K562 (cell line): Measurements from ENCODE around the gene CDKN1C. TPM values are rescaled to one million over a fixed set of nuclear protein-coding genes. Genes with fewer than 3 reads are reported as not detected.

Source experiments
- ATAC-seq: fragments of 200-7000 bp; cut with Tn5 transposase; 3 replicates; pipeline ENCODE4 v1.9.1; 2020; ENCODE audit warnings: moderate library complexity
- BruUV-seq: library from RNA; stranded (reverse); fragments of 400-500 nt; replicated peaks from 2 replicates; lab custom pipeline; 2021; lab: Mats Ljungman, UMichigan
- CTCF ChIA-PET: fragments of 300-600 bp; formaldehyde crosslinking; extraction: SDS; loops from one replicate; lab custom pipeline; 2021; ENCODE audit warnings: low intra/inter-chr PET ratio; lab: Yijun Ruan, JAX
- POLR2A ChIA-PET: fragments of 300-600, 350-650 bp; sonication (Branson Sonifier 250); formaldehyde crosslinking; extraction: SDS; loops from one replicate; lab custom pipeline; 2021; ENCODE audit warnings: antibody characterized with exemption, inconsistent platforms; lab: Yijun Ruan, JAX
- DNase-seq, 4 experiments: peaks; one replicate each; pipeline versions ENCODE4 v3.0.0 to v3.0.0-alpha.2; 2011 to 2018; ENCODE audit warnings: low spot score in 3 of 4, mixed read lengths in 3 of 4; ENCODE audit errors: extremely low read depth in 1 of 4
- FAIRE-seq: peaks from 2 replicates; lab custom pipeline; 2011; peaks lifted over from hg19 to GRCh38; lab: Jason Lieb, UNC
- H2AFZ ChIP-seq: 2 replicates; pipeline ENCODE4 v1.6.0; 2011; ENCODE audit warnings: low read depth, low read length, control low read depth, inconsistent platforms
- H3K27ac ChIP-seq: fragments of 200-600 bp; 3 replicates; pipeline ENCODE4 v1.8.0; 2011; ENCODE audit warnings: low read depth, mild to moderate bottlenecking, control low read depth, inconsistent platforms, low read length, moderate library complexity, mixed read lengths; ENCODE audit errors: extremely low read depth
- H3K27me3 ChIP-seq, 2 experiments: fragments of 300-600 bp in 1 of 2; 2 replicates in 1 of 2; 3 replicates in 1 of 2; pipeline versions ENCODE4 v1.6.0 to v1.8.0; 2011; ENCODE audit warnings: inconsistent platforms in 2 of 2, low read length in 2 of 2, mild to moderate bottlenecking in 1 of 2, mixed read lengths in 1 of 2, moderate library complexity in 1 of 2; ENCODE audit not compliant: control insufficient read depth in 2 of 2, insufficient read depth in 2 of 2
- H3K36me3 ChIP-seq: fragments of 300-600 bp; 3 replicates; pipeline ENCODE4 v1.8.0; 2011; ENCODE audit warnings: mild to moderate bottlenecking, low read length, inconsistent platforms; ENCODE audit not compliant: control insufficient read depth, insufficient read depth
- H3K4me1 ChIP-seq, 2 experiments: fragments of 200-600 bp in 1 of 2; replicated peaks in 1 of 2; 2 replicates in 1 of 2; 3 replicates in 1 of 2; pipeline versions ENCODE4 v1.5.1 to v1.8.0; 2011; ENCODE audit warnings: inconsistent platforms in 2 of 2, low read length in 2 of 2, mild to moderate bottlenecking in 1 of 2, mixed read lengths in 1 of 2, moderate library complexity in 1 of 2; ENCODE audit not compliant: control insufficient read depth in 2 of 2, insufficient read depth in 2 of 2
- H3K4me2 ChIP-seq: 2 replicates; pipeline ENCODE4 v1.6.1; 2011; ENCODE audit warnings: low read length, control low read depth, inconsistent platforms, mixed read lengths; ENCODE audit not compliant: insufficient read depth
- H3K4me3 ChIP-seq: fragments of 200-600 bp; sonication (generic), shearing (Covaris generic); 2 replicates; pipeline ENCODE4 v1.5.1; 2016; ENCODE audit warnings: control low read depth, inconsistent platforms
- H3K79me2 ChIP-seq: fragments of 200-600 bp; 3 replicates; pipeline ENCODE4 v1.8.0; 2011; ENCODE audit warnings: low read length, inconsistent platforms; ENCODE audit not compliant: control insufficient read depth, insufficient read depth
- H3K9ac ChIP-seq, 2 experiments: 2 replicates each; pipeline versions ENCODE4 v1.6.0 to v1.6.1; 2011; ENCODE audit warnings: low read depth in 2 of 2, low read length in 2 of 2, control low read depth in 1 of 2, inconsistent platforms in 1 of 2, mild to moderate bottlenecking in 1 of 2, mixed read lengths in 1 of 2; ENCODE audit not compliant: insufficient read depth in 1 of 2
- H3K9me1 ChIP-seq: one replicate; pipeline ENCODE4 v1.6.0; 2011; ENCODE audit warnings: inconsistent platforms, mild to moderate bottlenecking, low read length, moderate library complexity; ENCODE audit not compliant: control insufficient read depth, insufficient read depth
- H3K9me3 ChIP-seq: replicated peaks from 2 replicates; pipeline ENCODE4 v1.5.1; 2011; ENCODE audit warnings: low read depth, low read length, inconsistent platforms; ENCODE audit not compliant: control insufficient read depth, insufficient read depth
- H4K20me1 ChIP-seq: replicated peaks from 2 replicates; pipeline ENCODE4 v1.6.1; 2011; ENCODE audit warnings: low read length, inconsistent platforms, mixed read lengths; ENCODE audit not compliant: control insufficient read depth, insufficient read depth
- HDAC2 ChIP-seq: fragments of 450-650 bp; IDR thresholded peaks from 2 replicates; pipeline ENCODE4 v1.6.1; 2016; ENCODE audit warnings: mild to moderate bottlenecking
- LARP7 ChIP-seq: fragments of 450-650 bp; IDR thresholded peaks from 2 replicates; pipeline ENCODE4 v1.6.1; 2016
- NCOA1 ChIP-seq: fragments of 450-650 bp; IDR thresholded peaks from 2 replicates; pipeline ENCODE4 v1.6.1; 2016; ENCODE audit warnings: low read depth
- POLR2G ChIP-seq: fragments of 200-400 bp; formaldehyde crosslinking; IDR thresholded peaks from 2 replicates; pipeline ENCODE4 v1.6.1; 2017; ENCODE audit warnings: low read depth, mild to moderate bottlenecking, antibody characterized with exemption, low read length, moderate library complexity
- SRSF1 ChIP-seq: fragments of 200-400 bp; formaldehyde crosslinking; IDR thresholded peaks from 2 replicates; pipeline ENCODE4 v1.6.1; 2017; ENCODE audit warnings: mild to moderate bottlenecking, low read depth, low read length, moderate library complexity
- ZSCAN32 ChIP-seq: fragments of 450-650 bp; formaldehyde crosslinking; IDR thresholded peaks from 2 replicates; pipeline ENCODE4 v1.4.0; 2020; ENCODE audit warnings: mild to moderate bottlenecking, moderate library complexity
- WGBS: fragments of 100-300 bp; shearing (Covaris generic); methylation state at CpG from one replicate; pipeline ENCODE4 v1.1.6; 2016; ENCODE audit warnings: low coverage, mixed read lengths; ENCODE audit not compliant: insufficient coverage; ENCODE audit errors: missing lambda C conversion rate; 5-methylcytosine and 5-hydroxymethylcytosine counted together
- in situ Hi-C: fragments of 300-500 bp; cut with MboI; formaldehyde crosslinking; loops from 4 replicates; pipeline ENCODE4 v1.15.0; 2018; ENCODE audit warnings: inconsistent platforms, mixed read lengths
- intact Hi-C: fragments of 100-400 bp; cut with micrococcal nuclease; formaldehyde crosslinking; loops from 2 replicates; pipeline ENCODE4 v1.14.2; 2022
- polyA plus RNA-seq, 8 experiments: library from polyadenylated mRNA; depleted of rRNA in 4 of 8; stranded (reverse) in 5 of 8; unstranded in 3 of 8; fragments of >200 nt; fragmentation: Nextera tagmentation in 2 of 8; fragmentation: Illumina TruSeq in 1 of 8; extraction: Ambion mirVana in 2 of 8; extraction: Trizol in 1 of 8; gene quantifications; 2 replicates each; pipeline versions ENCODE4 v1.2.1 to v1.2.3, GENCODE V29; 2011 to 2014; ENCODE audit warnings: inconsistent platforms in 1 of 8, missing spikeins in 1 of 8
- total RNA-seq, 7 experiments: library from RNA; depleted of rRNA in 6 of 7; stranded (reverse); fragments of >200 nt in 6 of 7; fragmentation: Illumina TruSeq in 2 of 7; extraction: Trizol in 2 of 7; gene quantifications; 2 replicates each; pipeline versions ENCODE4 v1.2.1 to v1.2.3, GENCODE V29; 2011 to 2021; ENCODE audit warnings: low replicate concordance in 1 of 7
- TF ChIP-seq, protein P1 (sequence below): fragments of 450-650 bp; IDR thresholded peaks from 2 replicates; pipeline ENCODE4 v1.6.1; 2017; ENCODE audit warnings: antibody characterized with exemption, mild to moderate bottlenecking
- TF ChIP-seq, protein P2 (sequence below): fragments of 250-450 bp; sonication (Bioruptor Pico); IDR thresholded peaks from 2 replicates; pipeline ENCODE4 v1.4.0; 2020; ENCODE audit warnings: mild to moderate bottlenecking, moderate library complexity

Gene CDKN1C
- total and polyA plus RNA-seq, 9 of the 15 experiments (the other 6 are each of a cell fraction or from before 2014, with no cell fraction given): 2.8 to 21.1 (median 9.3) TPM

DNA sequence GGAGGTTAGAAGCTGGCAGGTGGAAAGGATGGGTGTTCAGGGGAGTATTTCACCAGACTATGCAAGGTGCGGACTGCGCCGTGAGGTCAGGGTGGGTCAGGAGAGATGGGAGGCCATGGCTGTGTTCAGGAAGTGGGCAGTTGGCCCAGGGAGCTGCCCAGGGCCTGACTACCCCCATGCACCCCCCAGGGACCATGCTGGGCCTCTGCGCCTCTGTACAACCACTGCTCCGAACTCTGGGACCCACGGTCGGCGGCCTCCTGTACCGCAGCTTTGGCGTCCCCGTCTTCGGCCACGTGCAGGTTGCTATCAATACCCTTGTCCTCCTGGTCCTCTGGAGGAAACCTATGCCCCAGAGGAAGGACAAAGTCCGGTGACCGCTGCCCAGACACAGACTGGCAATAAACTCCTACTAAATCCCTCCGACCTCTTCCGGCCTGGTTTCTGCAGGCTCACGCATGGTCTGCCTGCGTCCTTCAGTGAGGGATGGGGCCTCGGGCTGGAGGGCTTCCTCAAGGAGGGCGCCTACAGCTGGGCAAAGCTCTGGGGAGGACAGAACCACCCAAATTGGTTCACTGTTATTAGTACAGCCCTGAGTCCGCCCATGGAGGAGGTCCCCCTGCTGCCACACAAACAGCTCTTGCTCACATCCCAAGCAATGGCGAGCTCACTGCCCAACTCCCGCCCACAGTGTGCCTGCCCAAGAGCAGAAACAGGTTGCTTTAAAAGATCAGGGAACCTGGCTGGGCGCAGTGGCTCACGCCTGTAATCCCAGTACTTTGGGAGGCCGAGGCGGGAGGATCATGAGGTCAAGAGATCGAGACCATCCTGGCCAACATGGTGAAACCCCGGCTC, 39.5 kb upstream of the CDKN1C start:
- H3K4me2 ChIP-seq: no peak overlapping the region
- no peak overlapping the region for H2AFZ ChIP-seq
- intact Hi-C loops (no loop called here), in situ Hi-C loops (no loop called here)
- H3K27ac ChIP-seq: no peak overlapping the region
- no peaks in the 10 kb centered on the region for H3K9me3 ChIP-seq
- H3K9ac ChIP-seq: no peak overlapping the region
- 83% methylated on average over 29 of the region's 30 CpGs for WGBS
- FAIRE-seq (no peak), ATAC-seq (no peak), DNase-seq (no peak)
- ChIA-PET CTCF (no interaction called here), POLR2A (interaction anchor here (1.7 kb wide), 1 partner anchor 10 kb away, joined by 6 read pairs; no protein-coding TSS in a partner anchor)
- H3K4me3 ChIP-seq: no peak overlapping the region
- no peaks in the 10 kb centered on the region for H3K27me3 ChIP-seq
- no peaks in the 10 kb centered on the region for H3K36me3 ChIP-seq
- peaks cover 15% of the 10 kb centered on the region; the same call in 2 of the 3 replicates for H3K79me2 ChIP-seq
- BruUV-seq: no TSS peak
- H3K4me1 ChIP-seq: peaks cover 8 to 66% of the 10 kb centered on the region in 2 experiments; a peak in 4 of 5 replicates
- no peak for TF ChIP-seq HDAC2
- peak; percentile 14; the same call in 1 of the 2 replicates for TF ChIP-seq POLR2G
- no peaks in the 10 kb centered on the region for H3K9me1 ChIP-seq
- H4K20me1 ChIP-seq: peaks cover 13% of the 10 kb centered on the region

DNA sequence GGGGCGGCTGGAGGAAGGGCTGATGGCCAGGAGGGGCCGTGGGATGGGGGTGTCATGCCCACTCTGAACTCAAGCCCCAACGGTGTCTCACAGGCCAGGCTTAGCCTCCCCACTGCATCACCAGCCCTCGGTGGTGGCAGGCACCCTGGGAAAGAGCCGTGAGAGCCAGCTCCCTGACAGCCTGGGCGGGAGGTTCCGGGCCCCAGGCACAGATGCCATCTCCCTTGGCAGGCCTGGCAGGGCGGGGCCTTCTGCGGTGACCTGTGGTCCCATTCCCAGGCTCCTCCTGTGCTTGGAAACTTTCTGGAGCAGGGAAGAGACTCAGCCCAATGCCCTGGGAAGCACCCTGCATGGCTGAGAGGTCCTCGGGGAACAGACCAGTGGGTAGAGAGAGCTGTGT, 38.8 kb upstream of the CDKN1C start:
- Histone ChIP-seq H3K4me1 (peaks cover 4 to 64% of the 10 kb centered on the region in 2 experiments; a peak in 4 of 5 replicates), H3K79me2 (peaks cover 15% of the 10 kb centered on the region; the same call in 2 of the 3 replicates), H3K9me3 (no peaks in the 10 kb centered on the region), H3K9ac (peak overlapping the region in 1 of 2 experiments; percentile 64; a peak in 1 of 4 replicates), H3K4me3 (no peak overlapping the region), H3K4me2 (no peak overlapping the region), H3K27me3 (no peaks in the 10 kb centered on the region), H3K36me3 (no peaks in the 10 kb centered on the region), H3K9me1 (no peaks in the 10 kb centered on the region), H2AFZ (no peak overlapping the region), H4K20me1 (peaks cover 11% of the 10 kb centered on the region; the same call in 1 of the 2 replicates), H3K27ac (no peak overlapping the region)
- intact Hi-C loops: no loop called here
- ATAC-seq: no peak
- 44% methylated on average over 5 of the region's 10 CpGs for WGBS
- FAIRE-seq: no peak
- ChIA-PET POLR2A (interaction anchor here (1.7 kb wide), 1 partner anchor 9 kb away, joined by 6 read pairs; no protein-coding TSS in a partner anchor), CTCF (no interaction called here)
- in situ Hi-C loops: no loop called here
- BruUV-seq: no TSS peak
- no peak for DNase-seq
- TF ChIP-seq, protein P1, sequence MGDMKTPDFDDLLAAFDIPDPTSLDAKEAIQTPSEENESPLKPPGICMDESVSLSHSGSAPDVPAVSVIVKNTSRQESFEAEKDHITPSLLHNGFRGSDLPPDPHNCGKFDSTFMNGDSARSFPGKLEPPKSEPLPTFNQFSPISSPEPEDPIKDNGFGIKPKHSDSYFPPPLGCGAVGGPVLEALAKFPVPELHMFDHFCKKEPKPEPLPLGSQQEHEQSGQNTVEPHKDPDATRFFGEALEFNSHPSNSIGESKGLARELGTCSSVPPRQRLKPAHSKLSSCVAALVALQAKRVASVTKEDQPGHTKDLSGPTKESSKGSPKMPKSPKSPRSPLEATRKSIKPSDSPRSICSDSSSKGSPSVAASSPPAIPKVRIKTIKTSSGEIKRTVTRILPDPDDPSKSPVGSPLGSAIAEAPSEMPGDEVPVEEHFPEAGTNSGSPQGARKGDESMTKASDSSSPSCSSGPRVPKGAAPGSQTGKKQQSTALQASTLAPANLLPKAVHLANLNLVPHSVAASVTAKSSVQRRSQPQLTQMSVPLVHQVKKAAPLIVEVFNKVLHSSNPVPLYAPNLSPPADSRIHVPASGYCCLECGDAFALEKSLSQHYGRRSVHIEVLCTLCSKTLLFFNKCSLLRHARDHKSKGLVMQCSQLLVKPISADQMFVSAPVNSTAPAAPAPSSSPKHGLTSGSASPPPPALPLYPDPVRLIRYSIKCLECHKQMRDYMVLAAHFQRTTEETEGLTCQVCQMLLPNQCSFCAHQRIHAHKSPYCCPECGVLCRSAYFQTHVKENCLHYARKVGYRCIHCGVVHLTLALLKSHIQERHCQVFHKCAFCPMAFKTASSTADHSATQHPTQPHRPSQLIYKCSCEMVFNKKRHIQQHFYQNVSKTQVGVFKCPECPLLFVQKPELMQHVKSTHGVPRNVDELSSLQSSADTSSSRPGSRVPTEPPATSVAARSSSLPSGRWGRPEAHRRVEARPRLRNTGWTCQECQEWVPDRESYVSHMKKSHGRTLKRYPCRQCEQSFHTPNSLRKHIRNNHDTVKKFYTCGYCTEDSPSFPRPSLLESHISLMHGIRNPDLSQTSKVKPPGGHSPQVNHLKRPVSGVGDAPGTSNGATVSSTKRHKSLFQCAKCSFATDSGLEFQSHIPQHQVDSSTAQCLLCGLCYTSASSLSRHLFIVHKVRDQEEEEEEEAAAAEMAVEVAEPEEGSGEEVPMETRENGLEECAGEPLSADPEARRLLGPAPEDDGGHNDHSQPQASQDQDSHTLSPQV: no peak
- no peak for TF ChIP-seq LARP7
- TF ChIP-seq ZSCAN32: no peak
- no peak for TF ChIP-seq SRSF1
- no peak for TF ChIP-seq NCOA1
- TF ChIP-seq, protein P2, sequence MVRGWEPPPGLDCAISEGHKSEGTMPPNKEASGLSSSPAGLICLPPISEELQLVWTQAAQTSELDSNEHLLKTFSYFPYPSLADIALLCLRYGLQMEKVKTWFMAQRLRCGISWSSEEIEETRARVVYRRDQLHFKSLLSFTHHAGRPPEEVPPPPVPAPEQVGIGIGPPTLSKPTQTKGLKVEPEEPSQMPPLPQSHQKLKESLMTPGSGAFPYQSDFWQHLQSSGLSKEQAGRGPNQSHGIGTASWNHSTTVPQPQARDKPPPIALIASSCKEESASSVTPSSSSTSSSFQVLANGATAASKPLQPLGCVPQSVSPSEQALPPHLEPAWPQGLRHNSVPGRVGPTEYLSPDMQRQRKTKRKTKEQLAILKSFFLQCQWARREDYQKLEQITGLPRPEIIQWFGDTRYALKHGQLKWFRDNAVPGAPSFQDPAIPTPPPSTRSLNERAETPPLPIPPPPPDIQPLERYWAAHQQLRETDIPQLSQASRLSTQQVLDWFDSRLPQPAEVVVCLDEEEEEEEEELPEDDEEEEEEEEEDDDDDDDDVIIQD (CRISPR knock-in tag): no peak
- peak; percentile 10; the same call in 1 of the 2 replicates for TF ChIP-seq POLR2G
